KOPT-K1 (cell line): ENCODE data around the gene BGLAP.
A peak's percentile ranks its signal among the peaks of the same experiment; 100 is the strongest.
"Not testable (repeated sequence)": the region's sequence is repeated elsewhere in the genome, so short reads cannot be mapped to it uniquely, and the experiment has no call there.

Experiments used
- H3K27ac ChIP-seq: fragments of 200-600 bp; sonication (generic); 2 replicates; pipeline ENCODE4 v1.5.1; 2016; ENCODE audit warnings: antibody characterized with exemption, mild to moderate bottlenecking, low read depth, low read length; ENCODE audit not compliant: poor library complexity, severe bottlenecking
- H3K36me3 ChIP-seq: fragments of 200-600 bp; sonication (generic); 2 replicates; pipeline ENCODE4 v1.5.1; 2017; ENCODE audit warnings: antibody characterized with exemption, mild to moderate bottlenecking, low read length, moderate library complexity; ENCODE audit not compliant: insufficient read depth
- H3K9me3 ChIP-seq: fragments of 200-600 bp; sonication (generic); 2 replicates; pipeline ENCODE4 v1.5.1; 2017; ENCODE audit warnings: antibody characterized with exemption, low read length, mild to moderate bottlenecking; ENCODE audit not compliant: insufficient read depth, poor library complexity, severe bottlenecking

The BGLAP gene

DNA sequence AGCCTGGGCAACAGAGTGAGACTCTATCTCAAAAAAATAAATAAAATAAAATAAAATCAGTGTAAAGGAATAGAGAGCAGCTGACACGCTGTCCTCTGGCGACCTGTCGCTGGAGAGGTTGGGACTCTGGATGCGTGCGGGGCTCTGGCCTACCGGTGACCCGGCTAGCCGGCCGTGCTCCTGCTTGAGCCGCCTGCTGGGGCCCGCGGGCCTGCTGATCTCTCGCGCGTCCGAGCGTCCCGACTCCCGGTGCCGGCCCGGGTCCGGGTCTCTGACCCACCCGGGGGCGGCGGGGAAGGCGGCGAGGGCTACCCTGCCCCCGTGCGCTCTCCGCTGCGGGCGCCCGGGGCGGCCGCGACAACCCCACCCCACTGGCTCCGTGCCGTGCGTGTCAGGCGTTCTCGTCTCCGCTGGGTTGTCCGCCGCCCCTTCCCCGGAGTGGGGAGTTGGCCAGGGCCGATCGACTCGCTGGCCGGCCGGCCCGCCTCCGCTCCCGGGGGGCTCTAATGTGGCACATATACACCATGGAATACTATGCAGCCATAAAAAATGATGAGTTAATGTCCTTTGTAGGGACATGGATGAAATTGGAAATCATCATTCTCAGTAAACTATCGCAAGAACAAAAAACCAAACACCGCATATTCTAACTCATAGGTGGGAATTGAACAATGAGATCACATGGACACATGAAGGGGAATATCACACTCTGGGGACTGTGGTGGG is 25.5 kb upstream of the BGLAP start:
- H3K36me3 ChIP-seq: peaks cover 26% of the 10 kb centered on the region
- H3K27ac ChIP-seq, H3K9me3 ChIP-seq: not testable (repeated sequence)

DNA sequence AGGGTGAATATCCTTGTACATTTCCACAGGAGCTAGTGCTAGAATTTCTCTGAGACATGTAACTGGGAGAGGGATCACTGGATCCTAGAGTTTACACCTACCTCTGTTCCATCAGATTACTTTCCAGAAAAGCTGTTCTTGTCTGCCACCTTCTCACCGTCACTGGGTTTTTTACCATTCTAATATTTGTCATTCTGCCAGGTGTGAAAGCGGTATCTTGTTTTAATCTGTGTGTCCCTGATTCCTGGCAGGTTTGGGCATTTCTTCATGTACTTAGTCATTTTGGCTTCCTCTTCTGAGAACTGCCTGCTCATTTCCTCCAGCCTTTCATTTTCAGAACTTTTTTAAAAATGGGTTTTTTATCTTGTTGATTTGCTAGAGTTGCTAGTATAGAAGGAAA is 24.1 kb upstream of the BGLAP start:
- Histone ChIP-seq H3K9me3 (peaks cover 6% of the 10 kb centered on the region), H3K27ac (peak overlapping the region; percentile 34), H3K36me3 (peaks cover 33% of the 10 kb centered on the region)

DNA sequence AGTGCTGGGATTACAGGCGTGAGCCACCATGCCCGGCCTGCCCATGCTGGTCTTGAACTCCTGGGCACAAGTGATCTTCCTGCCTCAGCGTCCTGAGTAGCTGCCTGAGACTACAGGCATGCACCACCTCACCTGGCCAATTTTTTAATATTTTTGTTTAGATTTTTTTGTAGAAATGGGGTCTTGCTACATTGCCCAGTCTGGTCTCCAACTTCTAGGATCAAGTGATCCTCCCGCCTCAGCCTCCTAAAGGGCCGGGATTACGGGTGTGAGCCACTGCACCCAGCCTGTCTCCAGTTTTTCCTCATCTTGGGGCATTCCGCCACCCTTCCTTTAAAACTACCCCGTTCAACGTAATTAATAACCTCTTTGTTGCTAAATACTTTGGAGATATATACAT is 21.8 kb upstream of the BGLAP start:
- Histone ChIP-seq H3K27ac (no peak overlapping the region), H3K36me3 (peaks cover 43% of the 10 kb centered on the region)

GRCh38 chr1:156221986-156222692 is 19.8 kb upstream of the BGLAP start:
- peaks cover 49% of the 10 kb centered on the region for H3K36me3 ChIP-seq
- H3K27ac ChIP-seq: no peak overlapping the region
- no peaks in the 10 kb centered on the region for H3K9me3 ChIP-seq

More for the DNA sequence above, 21.8 kb upstream of the BGLAP start:
- H3K9me3 ChIP-seq: peaks cover 6% of the 10 kb centered on the region

- H3K36me3 ChIP-seq: peaks cover 64% of the 10 kb centered on the region
- H3K27ac ChIP-seq: no peak overlapping the region
These were observed 16.3 kb upstream of the BGLAP start for GRCh38 chr1:156225677-156226014.

DNA sequence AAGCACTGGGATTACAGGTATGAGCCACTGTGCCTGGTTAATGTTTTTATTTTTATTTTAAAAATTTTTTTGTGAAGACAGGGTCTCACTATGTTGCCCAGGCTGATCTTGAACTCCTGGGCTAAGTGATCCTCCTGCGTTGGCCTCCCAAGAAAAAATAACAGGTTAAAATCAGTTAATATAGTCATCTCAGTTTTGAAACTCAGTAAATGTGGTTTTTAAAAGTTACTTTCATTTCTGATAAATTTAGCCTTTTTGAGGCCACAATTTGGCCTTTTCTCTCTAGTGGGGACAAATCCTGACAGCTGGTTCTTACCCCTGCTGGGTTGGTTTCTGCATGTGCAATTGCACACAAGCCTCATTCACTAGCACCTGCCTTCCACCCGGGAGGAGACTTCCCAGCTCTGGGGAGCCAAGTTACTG is 15.9 kb upstream of the BGLAP start:
- peaks cover 59% of the 10 kb centered on the region for H3K36me3 ChIP-seq
- H3K9me3 ChIP-seq: no peaks in the 10 kb centered on the region
- H3K27ac ChIP-seq: no peak overlapping the region

More at GRCh38 chr1:156225677-156226014, 16.3 kb upstream of the BGLAP start:
- H3K9me3 ChIP-seq: no peaks in the 10 kb centered on the region

- Histone ChIP-seq H3K36me3 (peaks cover 54% of the 10 kb centered on the region), H3K27ac (no peak overlapping the region), H3K9me3 (no peaks in the 10 kb centered on the region)
These were observed 15.2 kb upstream of the BGLAP start for GRCh38 chr1:156226782-156227181.

- Histone ChIP-seq H3K36me3 (peaks cover 47% of the 10 kb centered on the region), H3K9me3 (no peaks in the 10 kb centered on the region), H3K27ac (no peak overlapping the region)
These were observed 13.5 kb upstream of the BGLAP start for GRCh38 chr1:156228501-156228900.

- Histone ChIP-seq H3K9me3 (no peaks in the 10 kb centered on the region), H3K27ac (no peak overlapping the region), H3K36me3 (peaks cover 51% of the 10 kb centered on the region)
These were observed 12.0 kb upstream of the BGLAP start for GRCh38 chr1:156229809-156230472.

DNA sequence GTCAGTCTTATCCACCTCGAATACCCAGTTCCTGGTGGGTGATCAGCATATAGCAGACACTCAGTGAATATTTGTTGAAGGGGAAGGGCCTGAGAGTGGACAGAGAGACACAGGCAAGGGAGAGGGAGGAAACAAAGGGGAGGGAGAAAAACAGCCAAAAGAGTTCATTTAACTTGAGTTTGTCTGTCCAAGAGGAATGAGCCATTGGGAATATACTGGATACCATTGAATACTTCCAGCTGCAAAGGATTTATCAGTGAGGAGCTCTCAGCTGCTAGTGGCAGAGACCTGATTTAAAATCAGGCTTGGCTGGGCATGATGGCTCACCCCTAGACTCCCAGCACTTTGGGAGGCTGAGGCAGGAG is 11.5 kb upstream of the BGLAP start:
- peaks cover 52% of the 10 kb centered on the region for H3K36me3 ChIP-seq
- no peak overlapping the region for H3K27ac ChIP-seq
- H3K9me3 ChIP-seq: no peaks in the 10 kb centered on the region

DNA sequence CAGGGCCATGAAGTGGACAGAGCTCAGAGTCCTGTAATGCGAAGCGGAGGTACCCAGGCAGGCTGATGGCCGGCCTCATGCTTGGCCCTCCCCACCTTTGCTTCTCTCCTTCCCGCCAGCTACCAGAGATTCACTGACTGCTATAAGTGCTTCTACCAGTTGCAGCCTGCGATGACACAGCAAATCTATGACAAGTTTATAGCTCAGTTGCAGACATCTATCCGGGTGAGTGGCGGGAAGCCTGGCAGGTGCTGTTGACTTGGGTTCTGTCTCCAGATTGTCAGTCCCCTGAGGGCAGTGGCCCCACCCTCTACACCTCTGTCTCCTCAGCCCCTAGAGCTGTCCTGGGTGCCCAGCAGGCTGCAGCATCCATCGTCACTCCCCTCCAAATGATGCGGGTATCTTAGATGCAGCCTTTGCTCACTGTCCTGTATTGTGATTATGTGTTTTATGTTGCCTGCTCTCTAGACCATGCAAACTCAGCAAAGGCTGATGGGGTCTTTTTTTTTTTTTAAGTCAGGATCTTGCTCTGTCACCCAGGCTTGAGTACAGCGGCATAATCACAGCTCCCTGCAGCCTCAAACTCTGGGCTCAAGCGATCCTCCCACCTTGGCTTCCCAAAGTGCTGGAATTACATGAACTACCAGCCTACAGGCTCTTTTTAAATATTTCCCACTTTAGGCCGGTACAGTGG is 9.6 kb upstream of the BGLAP start:
- peaks cover 63% of the 10 kb centered on the region for H3K36me3 ChIP-seq
- no peak overlapping the region for H3K27ac ChIP-seq
- no peaks in the 10 kb centered on the region for H3K9me3 ChIP-seq

- peaks cover 69% of the 10 kb centered on the region for H3K36me3 ChIP-seq
- H3K27ac ChIP-seq: no peak overlapping the region
- no peaks in the 10 kb centered on the region for H3K9me3 ChIP-seq
These were observed 8.4 kb upstream of the BGLAP start for GRCh38 chr1:156233426-156234127.

- H3K27ac ChIP-seq: no peak overlapping the region
- H3K9me3 ChIP-seq: no peaks in the 10 kb centered on the region
- H3K36me3 ChIP-seq: peaks cover 74% of the 10 kb centered on the region
These were observed 5.8 kb upstream of the BGLAP start for GRCh38 chr1:156236164-156236563.

DNA sequence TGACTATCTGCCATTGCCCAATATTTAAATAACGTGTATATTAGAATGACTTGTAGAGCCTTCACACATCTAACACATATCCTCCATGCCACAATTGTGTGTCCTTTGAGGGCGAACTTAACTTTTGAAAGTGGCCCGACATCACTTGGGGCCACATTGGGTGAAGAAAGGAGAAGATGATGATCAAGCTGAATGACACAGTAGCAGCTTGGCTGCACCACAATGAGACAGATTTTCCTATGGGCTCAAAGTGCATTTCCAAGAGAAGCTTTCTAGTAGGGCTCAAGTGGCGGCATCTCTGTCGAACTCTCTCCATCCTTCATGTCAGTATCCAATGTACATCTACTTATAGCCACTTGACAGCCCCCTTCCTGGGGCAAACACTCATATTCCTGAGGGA is 3.7 kb upstream of the BGLAP start:
- no peak overlapping the region for H3K27ac ChIP-seq
- H3K36me3 ChIP-seq: peaks cover 64% of the 10 kb centered on the region
- H3K9me3 ChIP-seq: no peaks in the 10 kb centered on the region
